ENCODE results near the gene ANKRD42. TPM values are rescaled to one million over a fixed set of nuclear protein-coding genes. Genes with fewer than 3 reads are reported as not detected.

The ANKRD42 gene
- total RNA-seq, 1 donor from 2014 or later: 4.3 TPM

DNA sequence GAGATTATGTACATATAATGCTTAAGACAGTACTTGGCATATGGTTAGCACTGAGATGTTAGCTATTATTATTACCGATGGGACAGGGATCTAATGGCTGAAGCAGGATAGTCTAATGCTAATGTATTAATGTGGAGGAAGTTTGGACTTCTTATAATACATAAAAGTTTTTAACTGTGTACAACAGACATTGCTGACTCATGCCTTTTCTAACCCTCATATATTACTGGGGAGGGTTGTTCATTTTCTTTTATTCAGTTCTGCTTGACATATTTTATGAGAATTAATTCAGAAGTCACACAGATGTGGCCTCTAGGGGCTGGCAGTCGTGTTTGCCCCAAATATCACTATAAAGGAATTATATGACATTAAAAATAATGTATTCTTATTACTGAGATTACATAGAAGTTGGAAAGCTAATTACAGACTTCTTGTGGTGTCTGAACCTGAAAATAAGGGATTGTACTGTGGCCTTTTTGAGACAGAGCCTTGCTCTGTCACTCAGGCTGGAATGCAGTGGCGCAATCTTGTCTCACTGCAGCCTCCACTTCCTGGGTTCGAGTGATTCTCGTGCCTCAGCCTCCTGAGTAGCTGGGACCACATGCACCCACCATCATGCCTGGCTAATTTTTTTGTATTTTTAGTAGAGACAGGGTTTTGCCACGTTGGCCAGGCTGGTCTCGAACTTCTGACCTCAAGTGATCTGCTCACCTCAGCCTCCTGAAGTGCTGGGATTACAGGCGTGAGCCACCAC is 82.6 kb downstream of the ANKRD42 start:
- DNase-seq: no peak
- intact Hi-C loops (cut with micrococcal nuclease): no loop called here
- no peak for ATAC-seq

DNA sequence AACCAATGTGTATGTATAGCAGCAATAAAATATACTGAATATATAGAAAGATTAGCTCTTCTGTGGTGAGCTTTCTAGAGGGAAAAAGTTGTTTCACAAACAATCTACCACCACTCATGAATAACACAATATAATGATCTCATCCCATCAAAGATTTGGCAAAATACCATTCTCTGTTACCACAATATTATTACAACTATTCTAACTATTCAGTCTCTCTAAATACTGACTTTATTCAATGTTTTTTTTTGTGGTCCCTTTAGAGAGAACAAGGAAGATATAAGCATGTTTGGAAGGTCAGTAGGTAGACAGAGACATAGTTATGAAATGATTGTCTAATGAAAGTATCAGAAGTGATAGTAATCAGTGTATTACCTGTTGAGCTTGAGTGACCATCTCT is 84.8 kb downstream of the ANKRD42 start:
- intact Hi-C loops (cut with micrococcal nuclease): no loop called here
- ATAC-seq (no peak), DNase-seq (no peak)

DNA sequence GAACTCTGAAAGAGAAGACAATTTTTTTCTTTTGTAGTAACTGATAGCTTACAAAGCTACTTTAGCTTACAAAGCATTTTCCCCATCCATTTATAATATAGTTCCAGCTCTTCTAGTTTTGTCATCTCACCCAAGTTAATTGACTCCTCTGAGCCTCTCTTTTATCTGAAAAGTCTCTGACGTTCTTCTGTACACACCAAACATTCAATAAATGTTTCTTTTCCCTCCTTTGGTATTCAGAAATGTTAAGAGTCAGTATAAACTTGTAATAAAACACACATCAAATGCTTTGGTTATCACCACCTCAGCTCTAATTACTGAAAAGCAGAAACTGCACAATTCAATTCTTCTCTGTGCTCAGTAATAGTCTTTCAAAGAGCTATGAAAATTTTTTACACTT is 86.7 kb downstream of the ANKRD42 start:
- intact Hi-C loops (cut with micrococcal nuclease): no loop called here
- DNase-seq (no peak), ATAC-seq (no peak)

DNA sequence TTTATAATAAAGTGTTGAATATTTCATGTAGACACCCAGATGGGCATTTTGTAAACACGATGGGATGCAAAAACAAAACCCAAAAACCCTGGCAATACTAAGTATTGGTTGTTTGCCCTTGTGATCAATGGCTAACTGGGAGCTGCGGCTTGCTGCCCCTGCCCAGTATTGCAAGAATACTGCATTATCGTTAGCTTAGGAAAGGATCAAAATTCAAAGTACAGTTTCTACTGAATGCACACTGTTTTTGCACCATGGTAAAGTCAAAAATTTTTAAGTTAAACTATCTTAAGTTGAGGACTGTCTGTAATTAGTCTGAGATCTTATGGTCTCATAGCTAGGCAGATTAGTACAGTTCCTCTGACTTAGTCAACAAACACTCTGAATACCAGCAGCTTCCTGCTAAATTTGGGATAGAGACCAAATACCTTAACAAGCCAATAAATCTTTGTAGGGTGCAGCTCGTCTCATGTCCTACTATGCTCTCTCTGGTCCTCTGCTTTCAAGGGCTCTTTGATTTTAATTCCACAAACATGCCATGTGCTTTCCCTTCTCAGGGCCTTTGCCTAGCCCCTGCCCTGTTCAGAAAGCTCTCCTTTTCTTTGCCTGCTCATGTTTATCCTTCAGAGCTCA is 88.7 kb downstream of the ANKRD42 start:
- intact Hi-C loops (cut with micrococcal nuclease): no loop called here
- no peak for ATAC-seq
- no peak for DNase-seq

DNA sequence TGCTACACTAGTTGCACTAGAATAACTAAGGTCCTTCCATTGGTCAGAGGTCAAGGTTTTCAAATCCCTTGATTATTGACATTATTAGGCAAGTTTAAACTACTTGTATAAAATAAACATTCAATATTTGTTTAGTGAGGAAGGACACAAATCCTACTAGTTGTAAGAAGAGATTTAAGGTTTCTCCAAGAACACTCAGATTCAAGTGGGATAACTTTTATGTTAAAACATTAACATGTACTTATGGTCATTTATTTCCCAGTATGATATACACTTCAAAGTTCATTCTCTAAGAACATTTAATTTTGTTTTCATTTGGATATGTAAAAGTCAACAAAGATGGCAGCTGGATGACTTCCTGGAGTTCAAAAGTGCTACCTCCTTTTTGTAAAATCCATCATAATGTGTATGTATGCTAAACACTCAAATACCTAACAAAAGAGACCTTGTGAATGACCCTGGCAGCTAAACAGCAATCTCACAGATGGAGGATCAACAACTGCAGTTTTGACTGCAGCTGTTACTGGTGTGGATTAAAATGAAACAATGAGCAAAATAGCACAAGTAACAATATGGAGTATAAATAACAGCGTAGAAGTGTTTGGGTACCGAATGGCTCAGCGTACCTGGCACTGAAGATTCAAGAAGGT is 91.1 kb downstream of the ANKRD42 start:
- ATAC-seq (no peak), DNase-seq (no peak)
- intact Hi-C loops (cut with micrococcal nuclease): no loop called here

DNA sequence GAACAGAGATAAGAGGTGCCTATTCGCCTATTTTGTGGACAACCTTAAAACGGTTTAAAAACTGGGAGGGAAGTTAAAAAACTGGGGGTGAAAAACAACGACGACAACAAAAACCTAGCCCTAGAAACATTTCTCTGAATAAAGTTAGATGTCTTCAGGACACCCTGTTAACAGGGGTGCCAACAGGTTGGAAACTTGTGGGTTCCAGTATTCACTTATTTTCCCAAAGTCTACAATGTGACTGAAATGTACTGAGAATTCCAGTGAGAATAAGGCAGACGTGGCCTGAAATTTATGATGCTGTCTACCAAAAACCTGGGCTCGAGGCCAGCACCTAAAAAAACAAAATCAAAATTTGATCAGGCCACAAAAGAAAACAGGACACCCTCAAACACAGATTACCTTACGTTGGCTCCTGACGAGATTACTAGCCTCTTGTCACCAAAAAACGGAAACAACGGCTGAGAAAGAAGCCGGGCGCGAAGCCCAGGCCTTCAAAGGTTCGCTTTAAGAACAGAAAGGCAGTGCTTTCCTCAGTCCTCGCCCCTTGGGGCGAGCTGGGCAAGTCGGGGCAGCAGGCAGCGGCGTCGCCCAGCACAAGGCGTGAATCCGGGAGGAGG is 91.7 kb downstream of the ANKRD42 start:
- ATAC-seq (peak; percentile 70), DNase-seq (no peak)
- intact Hi-C loops (cut with micrococcal nuclease): no loop called here

DNA sequence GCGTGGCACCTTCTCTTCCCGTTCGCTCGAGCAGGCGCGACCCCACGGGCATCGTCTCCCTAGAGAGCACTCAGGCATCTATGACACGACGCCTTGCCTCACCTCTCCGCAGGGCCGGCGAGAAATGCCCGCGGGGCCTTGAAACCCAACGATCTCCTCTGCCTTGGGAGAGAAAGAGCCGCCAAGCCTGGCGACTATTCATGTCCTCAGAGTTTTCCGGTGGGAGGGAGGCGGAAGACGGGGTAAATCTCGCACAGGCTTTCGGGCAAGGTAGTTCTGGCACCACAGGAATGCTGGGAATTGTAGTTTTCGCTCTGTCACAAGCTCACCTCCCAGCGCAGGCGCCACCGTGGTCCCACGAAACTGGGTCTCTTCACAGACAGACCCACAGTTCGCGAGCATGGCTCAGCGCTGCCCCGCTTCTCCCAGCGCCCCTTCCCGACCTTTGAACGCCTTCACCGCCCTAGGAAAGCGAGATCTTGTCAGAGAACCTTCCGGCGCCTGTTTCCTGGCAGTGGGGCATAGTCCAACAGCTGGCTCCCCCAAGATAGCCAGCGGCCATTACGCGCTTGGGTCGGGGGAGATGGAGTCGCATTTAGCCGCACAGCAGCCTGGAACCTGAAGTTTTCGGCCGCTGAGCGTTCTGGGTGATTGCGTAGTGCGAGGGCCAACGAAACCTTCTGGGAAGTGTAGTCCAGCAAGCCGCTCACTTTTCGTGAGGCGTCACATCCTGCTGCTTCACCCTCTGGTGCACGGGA is 92.4 kb downstream of the ANKRD42 start, which contains the start of gene CCDC90B:
Gene CCDC90B (minus strand): TSS at position 597 of the 758 bp plus-strand sequence. CDS start 395 bp downstream, at position 202.
- ATAC-seq: peak; percentile 98
- peak; percentile 94 for DNase-seq
- intact Hi-C loops (cut with micrococcal nuclease): no loop called here

DNA sequence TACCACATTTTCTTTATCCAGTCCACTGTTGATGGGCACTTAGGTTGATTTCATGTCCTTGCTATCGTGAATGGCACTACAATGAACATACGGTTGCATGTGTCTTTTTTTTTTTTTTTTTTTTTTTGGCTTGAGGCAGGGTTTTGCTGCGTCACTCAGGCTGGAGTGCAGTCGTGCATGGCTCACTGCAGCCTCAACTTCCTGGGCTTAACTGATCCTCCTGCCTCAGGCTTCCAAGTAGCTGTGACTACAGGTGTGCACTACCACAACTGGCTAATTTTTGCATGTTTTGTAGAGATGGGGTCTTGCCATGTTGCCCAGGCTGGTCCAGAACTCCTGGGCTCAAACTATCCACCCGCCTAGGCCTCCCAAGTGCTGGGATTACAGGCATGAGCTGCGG is 94.1 kb downstream of the ANKRD42 start:
- intact Hi-C loops (cut with micrococcal nuclease): no loop called here
- no peak for DNase-seq
- ATAC-seq: no peak

DNA sequence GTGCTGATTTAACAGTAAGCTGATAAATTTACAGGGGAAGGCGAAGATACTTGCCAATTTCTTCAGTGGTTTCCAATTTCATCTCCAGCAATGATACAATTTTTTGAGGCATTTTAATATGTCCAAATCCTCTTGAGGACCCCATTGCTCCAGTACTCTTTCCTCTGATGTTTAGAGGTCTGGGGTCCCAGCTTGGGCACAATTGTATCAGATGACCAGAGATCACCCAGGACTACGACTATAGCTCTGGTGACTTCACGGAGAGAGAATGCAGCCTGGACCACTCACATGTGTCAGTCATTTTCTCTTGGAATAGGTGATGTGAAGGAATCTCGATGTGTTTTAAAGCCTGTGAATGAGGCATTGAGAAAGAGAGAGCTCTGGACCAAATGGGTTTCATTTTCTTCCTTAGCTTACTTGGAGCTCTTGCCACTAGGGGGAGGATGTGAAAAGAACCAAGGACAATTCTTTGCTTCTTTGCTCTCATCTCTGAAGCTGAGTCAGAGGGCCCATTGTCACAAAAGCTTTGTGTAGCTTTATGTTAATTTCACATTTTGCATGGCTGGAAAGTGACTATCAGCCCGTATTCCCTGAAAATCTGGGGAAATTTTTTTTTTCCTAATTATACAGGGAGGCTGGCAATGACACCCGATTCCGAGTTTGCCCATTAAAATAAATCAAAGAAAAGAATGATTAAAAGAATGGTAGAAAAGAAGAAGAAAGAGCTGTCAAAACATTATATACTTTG is 99.4 kb downstream of the ANKRD42 start:
- intact Hi-C loops (cut with micrococcal nuclease): loop anchor here (5.0 to 10.0 kb wide), 2 partner anchors 429 to 522 kb away; no protein-coding TSS in a partner anchor
- DNase-seq: no peak
- peak; percentile 59 for ATAC-seq

DNA sequence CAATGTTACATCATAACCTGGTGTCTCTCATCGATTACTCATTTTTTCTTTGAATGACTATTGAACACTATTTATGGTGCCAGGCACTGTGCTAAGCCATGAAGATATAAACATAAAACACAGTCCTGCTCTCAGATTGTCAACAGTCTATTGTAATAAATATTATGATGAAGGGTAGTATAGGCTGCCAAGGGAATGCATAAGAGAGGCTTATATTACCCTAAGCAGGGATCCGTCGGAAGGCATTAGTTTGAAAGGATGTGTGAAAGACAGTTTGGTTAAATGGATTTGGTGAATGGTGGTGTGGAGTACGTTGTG is 99.9 kb downstream of the ANKRD42 start:
- ATAC-seq (no peak), DNase-seq (no peak)
- intact Hi-C loops (cut with micrococcal nuclease): loop anchor here (5.0 to 10.0 kb wide), 2 partner anchors 429 to 521 kb away; no protein-coding TSS in a partner anchor

DNA sequence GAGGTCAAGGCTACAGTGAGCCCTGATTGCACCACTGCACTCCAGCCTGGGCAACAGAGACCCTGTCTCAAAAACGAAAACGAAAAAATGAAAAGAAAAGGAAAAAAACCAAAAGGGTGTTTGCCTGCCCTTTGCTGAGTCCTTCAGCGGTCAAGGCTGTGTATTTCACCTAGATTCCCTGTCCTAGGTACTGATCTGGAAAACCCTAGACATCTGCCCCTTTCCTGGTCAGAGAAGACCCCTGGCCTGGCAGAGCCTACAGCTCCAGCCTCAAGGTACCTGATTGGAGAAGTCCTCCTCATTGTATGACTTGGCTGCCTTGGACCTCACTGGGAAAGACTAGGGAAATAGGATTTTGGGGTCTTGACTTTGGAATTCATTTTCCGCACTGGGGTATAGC is 100.7 kb downstream of the ANKRD42 start:
- DNase-seq (no peak), ATAC-seq (no peak)
- intact Hi-C loops (cut with micrococcal nuclease): loop anchor here (5.0 to 10.0 kb wide), 2 partner anchors 428 to 521 kb away; no protein-coding TSS in a partner anchor

Other genes with a start within 250 kb of the ANKRD42 start
- 31.3 TPM for gene RAB30, start 121.8 kb upstream of the ANKRD42 start, total RNA-seq
- 27.7 TPM for gene PCF11, start 36.6 kb upstream of the ANKRD42 start, total RNA-seq
- gene CCDC90B, start 92.7 kb downstream of the ANKRD42 start, total RNA-seq: 21.0 TPM

Measured in left ventricle myocardium superior (tissue), 1 donor.